GM12873 (cell line): ENCODE results near the gene STK38.

Source experiments
- CTCF ChIP-seq: IDR thresholded peaks from 2 replicates; pipeline ENCODE4 v1.5.1; 2012; ENCODE audit warnings: low read depth, mild to moderate bottlenecking, moderate library complexity, low read length, control low read depth; ENCODE audit not compliant: insufficient read depth; ENCODE audit errors: missing control alignments

The STK38 gene

DNA sequence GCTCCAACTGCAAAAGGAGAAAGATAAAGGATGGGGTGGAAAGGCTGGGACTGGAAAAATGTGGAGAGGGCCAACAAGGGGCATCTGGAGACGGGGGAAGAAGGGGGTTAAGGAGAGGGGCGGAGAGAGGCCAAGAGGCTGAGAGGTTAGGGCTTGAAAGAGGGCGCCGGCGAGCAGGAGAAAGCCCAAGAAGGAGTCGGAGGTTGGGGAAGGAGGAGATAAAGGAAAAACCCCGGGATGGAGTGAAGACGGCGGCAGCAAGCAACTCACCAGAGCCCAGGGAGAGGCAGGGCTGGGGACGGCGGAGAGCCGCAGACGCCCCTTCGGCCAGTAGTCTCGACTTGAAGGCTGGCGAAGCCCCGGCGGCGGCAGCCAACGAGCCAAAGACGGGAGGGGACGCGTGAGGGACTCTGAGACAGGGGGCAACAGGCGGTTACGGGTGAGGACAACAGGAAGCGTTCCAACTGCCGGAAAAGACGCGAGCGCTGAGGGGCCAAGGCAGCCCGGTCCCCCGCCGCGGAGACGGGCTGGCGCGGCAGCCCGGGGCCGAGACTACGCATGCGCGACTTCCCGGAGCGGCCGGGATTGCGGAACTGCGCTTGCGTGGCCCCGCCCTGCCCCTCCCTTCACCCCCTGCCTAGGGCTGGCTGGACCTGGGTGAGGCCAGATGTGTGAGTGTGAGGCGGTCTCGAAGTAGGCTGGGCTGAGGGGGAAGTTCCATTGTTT is at the start of gene STK38:
Gene STK38, minus strand, starts transcription at position 560 of the 726 bp plus-strand sequence. CDS start 7,277 bp downstream, outside the sequence.
- TF ChIP-seq CTCF: peak; percentile 22

DNA sequence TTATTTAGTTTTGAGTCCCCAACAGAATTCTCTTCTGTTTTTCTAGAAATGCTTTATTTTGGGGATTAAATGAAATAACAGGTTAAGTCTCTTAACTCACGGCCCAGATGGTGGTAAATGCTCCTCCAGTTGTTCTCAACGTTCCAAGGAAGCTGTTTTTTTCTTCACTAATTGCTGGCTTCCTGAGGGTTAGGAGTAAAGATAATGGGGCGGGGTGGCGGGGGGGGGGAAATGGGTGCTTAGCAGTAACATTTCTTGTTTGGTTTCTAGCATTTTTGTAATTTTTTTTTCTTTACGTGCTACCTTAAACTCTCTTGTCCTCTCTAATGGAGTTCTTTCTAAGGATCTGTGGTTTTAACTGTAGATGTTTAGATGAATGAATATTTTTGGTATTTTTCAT is 49.1 kb upstream of the STK38 start:
- no peak for TF ChIP-seq CTCF

GRCh38 chr6:36594816-36595643 is 47.8 kb upstream of the STK38 start:
- TF ChIP-seq CTCF: no peak

GRCh38 chr6:36594029-36594815 is 46.9 kb upstream of the STK38 start, which contains the start of gene SRSF3:
Gene SRSF3 (plus strand): TSS chr6:36594362. CDS start chr6:36596763, 2,401 bp downstream.
- TF ChIP-seq CTCF: peak; percentile 43

DNA sequence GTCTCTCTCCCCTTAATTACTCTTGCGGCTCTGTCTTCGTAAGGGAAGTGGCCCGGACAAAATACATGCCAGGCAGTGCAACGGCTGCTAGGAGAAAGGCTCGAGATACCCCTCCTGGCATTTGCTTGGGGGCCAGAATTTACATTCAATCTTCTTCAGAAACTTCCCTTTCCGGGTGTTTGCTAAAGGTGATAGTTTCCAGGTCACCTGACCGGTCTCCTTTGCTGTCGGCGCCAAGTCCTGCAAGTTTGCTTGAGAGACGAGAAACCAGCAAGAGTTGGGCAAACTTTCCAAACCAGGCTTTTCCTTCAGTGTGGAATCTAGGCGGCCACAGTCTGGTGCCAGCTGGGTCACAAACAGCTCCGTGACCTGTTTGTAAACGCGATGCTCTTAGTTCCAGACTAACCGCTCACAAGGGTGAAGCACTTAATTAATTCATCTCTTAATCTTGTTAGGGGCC is 46.3 kb upstream of the STK38 start:
- no peak for TF ChIP-seq CTCF

- no peak for TF ChIP-seq CTCF
Observed at GRCh38 chr6:36592221-36592655, 45.0 kb upstream of the STK38 start.
